CD4-positive, alpha-beta T cell treated with Interleukin-17A for 4 hours (primary cell): ENCODE measurements around the gene ATG10.
"Not testable (repeated sequence)": the region's sequence is repeated elsewhere in the genome, so short reads cannot be mapped to it uniquely, and the experiment has no call there.

Experiments used
- DNase-seq: peaks from one replicate; pipeline ENCODE4 v3.0.0-alpha.2; 2020; ENCODE audit warnings: mixed read lengths

ATG10 gene

DNA sequence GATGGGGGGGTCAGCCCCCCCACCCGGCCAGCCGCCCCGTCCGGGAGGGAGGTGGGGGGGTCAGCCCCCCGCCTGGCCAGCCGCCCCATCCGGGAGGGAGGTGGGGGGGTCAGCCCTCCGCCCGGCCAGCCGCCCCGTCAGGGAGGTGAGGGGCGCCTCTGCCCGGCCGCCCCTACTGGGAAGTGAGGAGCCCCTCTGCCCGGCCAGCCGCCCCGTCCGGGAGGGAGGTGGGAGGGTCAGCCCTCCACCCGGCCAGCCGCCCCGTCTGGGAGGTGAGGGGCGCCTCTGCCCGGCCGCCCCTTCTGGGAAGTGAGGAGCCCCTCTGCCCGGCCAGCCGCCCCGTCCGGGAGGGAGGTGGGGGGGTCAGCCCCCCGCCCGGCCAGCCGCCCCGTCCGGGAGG, 168.0 kb downstream of the ATG10 start:
- not testable (repeated sequence) for DNase-seq

DNA sequence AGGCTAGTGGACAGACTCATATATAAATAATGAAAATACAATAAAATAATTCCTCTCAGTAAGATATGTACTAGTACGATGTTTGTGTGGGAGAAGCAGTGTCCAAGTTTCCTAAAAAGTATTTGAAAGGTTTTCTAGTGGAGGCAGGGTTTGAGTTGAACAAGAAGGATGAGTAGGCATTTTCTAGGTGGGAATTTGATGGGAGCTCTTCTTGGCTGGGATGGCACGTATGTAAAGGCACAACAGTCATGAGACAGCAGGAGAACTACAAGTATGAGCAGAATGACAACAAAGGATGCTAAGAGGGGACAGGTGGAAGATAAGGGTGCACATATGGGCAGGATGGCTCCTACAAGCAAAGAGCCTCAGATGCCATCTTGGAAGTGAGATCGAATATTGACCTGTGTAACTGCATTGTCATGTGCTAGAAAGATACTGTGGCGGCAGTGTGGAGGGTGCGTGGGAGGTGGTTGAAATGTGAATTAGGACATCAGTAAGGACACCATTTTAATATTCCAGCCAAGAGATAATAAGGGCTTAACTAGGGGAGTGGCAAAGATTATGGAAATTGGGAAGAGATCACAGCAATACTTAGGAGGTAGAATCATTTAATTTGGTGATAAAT, 170.5 kb downstream of the ATG10 start:
- DNase-seq: no peak

GRCh38 chr5:82142928-82143577, 171.2 kb downstream of the ATG10 start:
- no peak for DNase-seq

GRCh38 chr5:82147860-82148573, 176.2 kb downstream of the ATG10 start:
- DNase-seq: no peak

- DNase-seq: no peak
Observed at GRCh38 chr5:82149434-82149833, 177.6 kb downstream of the ATG10 start.

- no peak for DNase-seq
Observed at GRCh38 chr5:82150559-82150958, 178.7 kb downstream of the ATG10 start.

- no peak for DNase-seq
Observed at GRCh38 chr5:82151204-82151603, 179.4 kb downstream of the ATG10 start.

GRCh38 chr5:82151662-82152061, 179.8 kb downstream of the ATG10 start:
- no peak for DNase-seq

- DNase-seq: no peak
Observed at GRCh38 chr5:82152978-82153481, 181.2 kb downstream of the ATG10 start.

DNA sequence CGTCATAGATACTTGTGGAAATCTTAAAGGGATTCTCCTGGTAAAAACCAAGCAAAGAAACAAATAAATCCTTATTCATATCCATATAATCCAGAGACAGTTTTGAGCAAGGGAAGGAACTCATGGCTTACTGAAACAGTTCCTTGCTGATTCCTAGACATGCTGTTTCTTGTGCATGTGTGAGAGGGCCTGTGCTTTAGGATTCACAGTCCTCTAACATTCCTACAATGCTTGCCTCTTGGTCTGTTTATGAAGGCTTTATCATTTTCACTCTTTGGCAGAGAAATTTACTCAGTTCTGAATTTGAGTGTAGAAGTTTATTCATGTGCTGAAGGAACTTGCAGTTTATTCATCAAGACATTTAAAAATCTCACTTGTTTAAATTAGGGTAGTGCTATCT, 183.0 kb downstream of the ATG10 start:
- no peak for DNase-seq

- DNase-seq: no peak
Observed at GRCh38 chr5:82155305-82155704, 183.5 kb downstream of the ATG10 start.

DNA sequence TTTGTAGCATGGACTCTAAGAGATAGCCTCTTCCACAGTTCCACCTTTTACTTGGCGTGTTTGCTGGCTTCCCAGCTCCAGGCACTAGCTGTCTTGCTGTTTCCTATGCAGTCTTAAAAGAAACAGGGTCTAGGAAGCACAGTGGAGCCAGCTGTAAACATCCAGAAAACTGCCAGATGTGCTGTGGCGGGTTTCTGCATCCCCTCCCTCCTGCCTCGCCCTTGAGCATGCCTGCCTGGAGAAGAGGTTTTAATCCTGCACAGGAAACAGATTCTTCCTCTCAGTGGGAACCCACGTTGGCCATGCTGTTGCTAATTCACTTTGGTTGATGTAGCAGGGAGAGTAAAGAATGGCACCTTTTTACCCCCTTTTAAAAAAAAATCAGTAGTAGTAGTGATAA, 185.1 kb downstream of the ATG10 start:
- no peak for DNase-seq

DNA sequence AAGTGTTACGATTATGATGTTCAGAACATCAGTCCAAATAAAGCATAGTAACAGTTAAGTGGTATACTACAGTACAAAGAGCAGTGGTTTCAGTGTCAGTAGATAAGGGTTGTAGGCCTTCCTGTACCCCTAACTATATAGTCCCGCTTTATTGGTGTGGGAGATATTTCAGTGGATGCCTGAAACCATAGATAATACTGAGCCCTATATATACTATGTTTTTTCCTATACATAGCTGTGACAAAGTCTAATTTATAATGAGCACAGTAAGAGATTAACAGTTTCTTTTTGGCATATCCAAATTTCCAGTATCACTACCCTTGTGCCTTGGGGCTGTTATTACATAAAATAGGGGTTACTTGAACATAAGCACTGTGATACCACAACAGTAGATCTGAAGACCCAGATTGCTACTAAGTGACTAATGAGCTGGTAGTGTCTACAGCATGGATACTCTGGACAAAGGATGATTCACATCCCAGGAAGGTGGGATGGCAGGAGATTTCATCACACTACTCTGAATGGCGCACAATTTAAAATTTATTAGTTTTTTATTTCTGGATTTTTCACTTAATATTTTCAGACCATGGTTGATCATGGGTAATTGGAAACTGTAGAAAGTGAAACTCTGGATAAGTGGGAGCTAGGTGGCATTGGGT, 187.1 kb downstream of the ATG10 start:
- DNase-seq: no peak

GRCh38 chr5:82160948-82161347, 189.1 kb downstream of the ATG10 start:
- no peak for DNase-seq

DNA sequence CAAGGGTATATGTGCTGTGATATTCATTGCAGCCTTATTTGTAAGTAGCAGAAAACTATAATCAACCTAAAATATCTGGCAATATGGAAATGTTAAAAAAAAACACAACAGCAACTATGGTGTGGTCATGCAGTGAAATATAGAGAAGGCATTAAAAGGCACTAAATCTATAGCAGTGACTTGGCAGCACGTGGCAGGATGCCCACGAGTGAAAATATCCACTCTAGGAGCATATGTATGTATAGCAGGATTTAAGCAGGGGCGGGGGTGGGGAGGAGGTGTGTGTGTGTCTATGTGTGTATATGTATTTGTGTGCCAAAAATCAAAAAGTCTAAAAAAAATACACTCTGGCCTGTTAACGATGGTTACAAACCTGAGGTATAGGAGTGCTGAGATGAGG, 190.8 kb downstream of the ATG10 start:
- DNase-seq: no peak

DNA sequence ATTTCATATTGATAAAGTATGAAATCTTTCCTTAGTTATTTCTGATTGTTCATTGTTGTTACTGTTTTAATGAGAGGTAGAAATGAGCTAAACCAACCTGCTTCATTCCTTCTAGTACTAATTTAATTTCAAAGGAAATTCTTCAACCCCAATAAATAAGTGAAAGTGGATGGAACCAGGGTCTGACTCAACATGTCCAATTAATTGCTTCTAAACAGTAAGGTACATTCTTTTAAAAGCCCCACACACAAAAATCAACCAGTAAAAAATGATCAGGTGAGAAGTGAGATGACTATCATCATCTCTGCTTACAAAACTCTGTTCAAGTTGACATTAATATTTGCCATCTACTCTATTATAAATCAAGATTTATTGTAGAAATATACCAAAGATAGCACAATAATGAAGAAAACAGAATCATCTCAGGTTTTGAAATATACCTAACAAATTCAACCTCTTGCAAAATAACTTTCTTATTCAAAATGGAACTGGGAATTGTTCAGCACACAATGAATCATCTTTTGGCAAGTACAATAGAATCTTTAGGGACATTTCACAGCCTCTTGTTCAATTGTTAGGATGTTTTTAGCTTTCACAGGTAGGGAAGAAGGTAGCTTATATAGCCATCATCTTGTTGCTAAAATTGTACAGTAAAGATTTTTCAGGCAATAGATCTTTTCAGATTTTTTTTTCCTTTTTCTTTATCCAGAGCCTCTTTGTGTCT, 191.8 kb downstream of the ATG10 start:
- no peak for DNase-seq

- no peak for DNase-seq
Observed at GRCh38 chr5:82164176-82164976, 192.6 kb downstream of the ATG10 start.

GRCh38 chr5:82164977-82165713, 193.3 kb downstream of the ATG10 start:
- no peak for DNase-seq

DNA sequence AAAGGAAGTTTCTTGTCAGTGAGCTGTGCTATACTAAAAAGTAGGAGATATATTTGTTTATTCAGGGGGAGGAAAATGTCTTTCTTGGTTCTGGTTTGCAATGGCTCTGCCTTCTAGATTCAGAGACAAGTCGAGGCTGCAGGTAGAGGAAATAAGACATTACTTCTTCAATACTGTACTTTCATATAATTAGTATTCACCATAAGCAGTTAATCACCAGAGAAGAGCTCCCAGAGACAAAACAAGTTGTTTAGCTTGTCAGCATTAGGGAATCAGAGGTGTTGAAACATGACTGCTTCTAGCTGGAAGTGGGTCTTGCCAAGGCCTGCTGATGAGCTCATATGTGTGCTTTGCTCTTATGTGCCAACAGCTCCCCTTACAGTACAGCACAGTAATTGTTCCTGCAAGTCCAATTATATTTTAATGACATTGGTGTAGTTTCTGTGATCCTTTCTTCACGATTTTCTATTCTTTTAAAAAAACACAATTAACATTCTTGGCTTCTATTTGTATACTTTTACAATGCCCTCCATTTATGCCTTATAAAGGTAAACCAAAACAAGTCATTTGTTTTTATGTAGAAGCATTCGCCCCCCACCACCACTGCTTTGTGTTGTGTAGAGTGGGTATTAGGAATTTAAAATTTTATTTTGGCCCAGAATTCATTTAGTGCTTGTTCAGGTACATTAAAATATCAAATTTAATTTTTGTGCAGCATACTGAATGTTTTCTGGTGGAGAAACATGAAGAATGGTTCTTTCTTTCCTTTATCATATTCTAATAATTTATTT, 194.1 kb downstream of the ATG10 start:
- peak; percentile 45 for DNase-seq

DNA sequence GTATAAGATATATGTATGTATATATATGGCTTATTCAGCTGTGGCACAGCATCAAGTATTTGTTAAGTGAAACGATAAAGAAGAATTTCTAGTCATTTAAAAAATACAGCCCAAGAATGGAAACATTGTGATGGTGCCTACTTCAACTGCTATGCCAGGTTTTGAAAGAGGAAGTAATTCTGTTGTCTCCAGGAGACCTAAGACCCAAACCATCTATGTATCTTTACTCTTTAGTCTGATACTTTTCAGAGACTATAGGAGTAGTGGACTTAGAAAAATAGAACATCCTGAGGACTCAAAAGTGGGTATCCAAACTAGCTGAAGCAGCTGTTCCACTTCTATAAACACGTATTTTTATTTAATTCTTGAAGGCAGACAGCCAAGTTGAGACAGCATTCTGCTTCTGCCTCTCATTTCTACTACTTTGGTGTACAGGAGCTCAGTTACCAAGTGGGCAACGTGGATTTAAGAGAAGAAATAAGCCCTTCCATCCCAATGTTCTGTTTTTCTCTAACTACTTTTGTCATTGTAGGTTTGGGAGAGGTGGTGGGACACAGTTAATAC, 195.6 kb downstream of the ATG10 start:
- no peak for DNase-seq
